Stimulated activated CD4-positive, alpha-beta T cell treated with anti-CD3 and anti-CD28 coated beads, Interleukin-2, amount 100 ng/mL, for 4 hours (primary cell): ENCODE measurements around the gene RHEB.

ENCODE experiments used
- DNase-seq: peaks from one replicate; pipeline ENCODE4 v3.0.0-alpha.2; 2020; ENCODE audit warnings: low read depth

Gene RHEB

GRCh38 chr7:151503902-151504714 lies 15.6 kb downstream of the RHEB start:
- no peak for DNase-seq

- no peak for DNase-seq
Measured at GRCh38 chr7:151501676-151502075, 18.0 kb downstream of the RHEB start.

- no peak for DNase-seq
Measured at GRCh38 chr7:151498495-151498894, 21.2 kb downstream of the RHEB start.

- DNase-seq = no peak
Measured at GRCh38 chr7:151497306-151497871, 22.3 kb downstream of the RHEB start.

- no peak for DNase-seq
Measured at GRCh38 chr7:151495360-151495759, 24.3 kb downstream of the RHEB start.

- DNase-seq = no peak
Measured at GRCh38 chr7:151494298-151495284, 25.1 kb downstream of the RHEB start.

GRCh38 chr7:151493083-151493482 lies 26.6 kb downstream of the RHEB start:
- no peak for DNase-seq

- DNase-seq = no peak
Measured at GRCh38 chr7:151491859-151492258, 27.8 kb downstream of the RHEB start.

- DNase-seq = no peak
Measured at GRCh38 chr7:151490456-151491105, 29.1 kb downstream of the RHEB start.

GRCh38 chr7:151489498-151489897 lies 30.2 kb downstream of the RHEB start:
- DNase-seq = no peak

- DNase-seq = no peak
Measured at GRCh38 chr7:151488096-151488495, 31.6 kb downstream of the RHEB start.

- DNase-seq = no peak
Measured at GRCh38 chr7:151487228-151487627, 32.5 kb downstream of the RHEB start.

GRCh38 chr7:151486074-151486473 lies 33.6 kb downstream of the RHEB start:
- no peak for DNase-seq

GRCh38 chr7:151484971-151485707 lies 34.6 kb downstream of the RHEB start:
- no peak for DNase-seq

- no peak for DNase-seq
Measured at GRCh38 chr7:151483711-151483983, 36.0 kb downstream of the RHEB start.

- no peak for DNase-seq
Measured at GRCh38 chr7:151482883-151483710, 36.6 kb downstream of the RHEB start.

- DNase-seq = no peak
Measured at GRCh38 chr7:151481650-151482505, 37.8 kb downstream of the RHEB start.

- no peak for DNase-seq
Measured at GRCh38 chr7:151477867-151478266, 41.8 kb downstream of the RHEB start.

- no peak for DNase-seq
Measured at GRCh38 chr7:151472644-151473380, 46.9 kb downstream of the RHEB start.
